ENCODE measurements around the gene CFAP97. TPM values are rescaled to one million over a fixed set of nuclear protein-coding genes. Genes with fewer than 3 reads are reported as not detected.

The CFAP97 gene
- polyA plus RNA-seq, 1 donor from 2014 or later, result 29.8 TPM

Other genes starting within 250 kb of the CFAP97 start
- gene HELT, start 185.5 kb downstream of the CFAP97 start, polyA plus RNA-seq, result not detected in 2 replicates
- gene SLC25A4, start 60.7 kb downstream of the CFAP97 start, polyA plus RNA-seq, result 139 and 140 TPM in 2 replicates
- gene SNX25, start 5.6 kb upstream of the CFAP97 start, polyA plus RNA-seq, result 6.4 and 7.9 TPM in 2 replicates
- gene LRP2BP, start 191.9 kb upstream of the CFAP97 start, polyA plus RNA-seq, result 0.58 and 1.1 TPM in 2 replicates
- gene ANKRD37, start 192.8 kb upstream of the CFAP97 start, polyA plus RNA-seq, result 1.8 and 2.6 TPM in 2 replicates
- gene UFSP2, start 222.0 kb upstream of the CFAP97 start, polyA plus RNA-seq, result 38.9 and 39.7 TPM in 2 replicates